GM12864 (cell line): Measurements from ENCODE around the gene PADI3.

ENCODE experiments used
- DNase-seq: peaks from one replicate; pipeline ENCODE4 v3.0.0-alpha.2; 2011; ENCODE audit warnings: low read depth
- H3K4me3 ChIP-seq: 2 replicates; pipeline ENCODE4 v1.5.1; 2011; ENCODE audit warnings: mild to moderate bottlenecking, low read depth, low read length, control low read depth
- TF ChIP-seq, protein P1 (sequence below): IDR thresholded peaks from 2 replicates; pipeline ENCODE4 v1.5.1; 2011; ENCODE audit warnings: low read depth, mild to moderate bottlenecking, moderate library complexity, low read length, control low read depth, inconsistent platforms; ENCODE audit errors: missing control alignments

Gene PADI3

DNA sequence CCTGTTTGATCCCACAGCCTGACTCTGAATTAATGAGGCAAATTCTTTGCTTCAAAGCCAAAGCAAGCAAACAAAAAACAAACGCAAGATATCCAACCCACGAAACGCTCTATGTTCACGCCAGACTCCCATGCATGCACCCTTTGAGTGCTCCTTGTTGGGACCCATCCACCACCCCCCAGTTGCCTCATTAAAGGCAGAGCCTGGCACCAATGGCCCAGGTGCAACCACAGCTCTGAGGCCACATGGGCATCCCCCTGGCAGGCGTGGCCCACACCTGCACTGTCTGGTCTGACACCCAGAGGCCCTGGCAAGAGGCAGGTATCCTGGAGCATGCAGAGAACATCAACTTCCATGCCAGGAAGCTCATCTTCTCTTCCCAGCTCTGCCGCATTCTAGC is 58.0 kb downstream of the PADI3 start:
- H3K4me3 ChIP-seq: no peak overlapping the region
- TF ChIP-seq, protein P1, sequence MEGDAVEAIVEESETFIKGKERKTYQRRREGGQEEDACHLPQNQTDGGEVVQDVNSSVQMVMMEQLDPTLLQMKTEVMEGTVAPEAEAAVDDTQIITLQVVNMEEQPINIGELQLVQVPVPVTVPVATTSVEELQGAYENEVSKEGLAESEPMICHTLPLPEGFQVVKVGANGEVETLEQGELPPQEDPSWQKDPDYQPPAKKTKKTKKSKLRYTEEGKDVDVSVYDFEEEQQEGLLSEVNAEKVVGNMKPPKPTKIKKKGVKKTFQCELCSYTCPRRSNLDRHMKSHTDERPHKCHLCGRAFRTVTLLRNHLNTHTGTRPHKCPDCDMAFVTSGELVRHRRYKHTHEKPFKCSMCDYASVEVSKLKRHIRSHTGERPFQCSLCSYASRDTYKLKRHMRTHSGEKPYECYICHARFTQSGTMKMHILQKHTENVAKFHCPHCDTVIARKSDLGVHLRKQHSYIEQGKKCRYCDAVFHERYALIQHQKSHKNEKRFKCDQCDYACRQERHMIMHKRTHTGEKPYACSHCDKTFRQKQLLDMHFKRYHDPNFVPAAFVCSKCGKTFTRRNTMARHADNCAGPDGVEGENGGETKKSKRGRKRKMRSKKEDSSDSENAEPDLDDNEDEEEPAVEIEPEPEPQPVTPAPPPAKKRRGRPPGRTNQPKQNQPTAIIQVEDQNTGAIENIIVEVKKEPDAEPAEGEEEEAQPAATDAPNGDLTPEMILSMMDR: no peak
- DNase-seq: no peak

DNA sequence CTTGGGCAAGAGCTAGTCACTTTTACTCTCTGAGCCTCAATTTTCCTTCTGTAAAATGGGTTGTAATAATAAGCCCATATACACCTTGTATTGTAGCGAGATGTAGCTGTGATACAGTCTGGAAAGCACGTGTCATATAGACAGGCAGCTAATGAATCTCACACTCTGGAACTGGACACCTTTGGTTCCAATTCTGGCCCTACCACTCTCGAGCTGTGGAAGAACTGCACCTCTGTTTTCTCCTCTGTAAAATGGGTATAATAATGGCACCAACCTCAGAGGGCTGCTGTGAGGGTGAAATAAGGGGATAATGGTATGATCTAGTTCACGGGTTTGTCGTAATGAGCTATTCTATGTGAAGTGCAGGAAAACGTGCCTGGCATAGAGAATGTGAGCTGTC is 58.4 kb downstream of the PADI3 start:
- TF ChIP-seq, protein P1: no peak
- H3K4me3 ChIP-seq: no peak overlapping the region
- DNase-seq: no peak

DNA sequence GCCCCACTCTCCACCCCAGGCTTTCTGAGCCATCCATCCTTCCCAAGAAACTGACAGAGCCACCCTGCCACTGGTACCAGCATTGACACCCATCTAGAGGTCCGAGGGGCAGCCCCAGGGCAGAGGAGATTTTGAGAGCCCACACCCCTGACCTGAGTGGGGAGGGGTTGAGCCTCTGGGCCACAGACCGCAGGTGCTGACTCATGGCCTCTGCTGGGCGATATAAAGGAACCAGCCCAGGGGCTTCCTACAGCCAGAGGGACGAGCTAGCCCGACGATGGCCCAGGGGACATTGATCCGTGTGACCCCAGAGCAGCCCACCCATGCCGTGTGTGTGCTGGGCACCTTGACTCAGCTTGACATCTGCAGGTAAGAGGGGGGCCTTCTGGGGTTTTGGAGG is 59.0 kb downstream of the PADI3 start, which contains the start of gene PADI4:
Gene PADI4 (plus strand): TSS at position 252 of the 400 bp plus-strand sequence. CDS start 26 bp downstream, at position 278.
- H3K4me3 ChIP-seq: no peak within 1 kb of the TSS
- DNase-seq: no peak

DNA sequence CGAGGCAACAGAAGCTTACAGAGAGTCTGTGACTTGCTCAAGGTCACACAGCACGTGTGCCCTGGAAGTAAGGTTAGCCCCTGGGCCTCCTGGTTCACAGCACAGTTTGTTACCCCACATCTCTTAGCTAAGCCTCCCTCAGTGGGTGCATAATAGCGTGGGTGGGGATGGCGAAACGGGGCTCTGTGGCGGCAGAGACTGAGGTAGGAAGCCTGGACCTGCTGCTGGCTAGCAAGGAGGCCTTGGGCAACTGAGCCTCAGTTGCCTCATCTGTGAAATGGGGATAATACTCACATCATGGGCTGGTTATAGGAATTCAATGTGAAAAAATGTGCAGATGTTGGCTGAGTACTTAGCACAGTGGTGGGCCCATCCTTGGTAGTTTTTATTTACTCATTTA is 59.7 kb downstream of the PADI3 start:
- no peak overlapping the region for H3K4me3 ChIP-seq
- no peak for DNase-seq
- TF ChIP-seq, protein P1: no peak

More for the DNA sequence above, 59.0 kb downstream of the PADI3 start, which contains the start of gene PADI4:
- TF ChIP-seq, protein P1: no peak

DNA sequence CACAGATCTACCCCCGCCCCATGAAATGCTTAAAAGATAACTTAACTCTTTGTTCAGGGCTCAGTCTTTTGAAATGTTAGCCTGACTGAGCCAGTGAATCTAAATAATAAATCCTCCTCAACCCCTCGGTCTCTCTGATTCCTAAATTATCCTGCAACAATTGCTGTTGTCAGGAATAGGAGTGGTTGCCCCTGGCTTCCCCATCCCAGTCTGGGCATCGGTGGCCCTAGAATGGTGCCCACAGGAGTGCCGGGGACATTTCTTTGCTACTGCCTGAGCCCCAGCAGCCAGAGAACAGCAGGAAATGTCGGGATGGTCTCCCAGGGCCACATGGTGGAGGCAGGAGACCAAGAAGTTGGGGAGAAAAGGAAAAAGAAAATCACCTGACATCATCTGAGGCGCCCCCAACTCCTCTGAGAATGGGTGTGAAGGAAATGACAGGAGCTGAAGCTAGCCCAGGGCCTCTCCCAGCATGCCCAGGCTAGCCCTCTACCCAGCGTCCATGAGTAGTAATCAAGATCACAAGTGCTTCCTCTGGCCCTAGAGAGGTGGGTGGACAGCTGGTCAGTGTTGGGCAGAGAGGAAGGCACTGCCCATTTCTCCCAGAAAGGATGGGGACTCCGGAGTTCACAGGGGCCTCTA is 60.6 kb downstream of the PADI3 start:
- no peak for DNase-seq
- no peak overlapping the region for H3K4me3 ChIP-seq
- TF ChIP-seq, protein P1: no peak

DNA sequence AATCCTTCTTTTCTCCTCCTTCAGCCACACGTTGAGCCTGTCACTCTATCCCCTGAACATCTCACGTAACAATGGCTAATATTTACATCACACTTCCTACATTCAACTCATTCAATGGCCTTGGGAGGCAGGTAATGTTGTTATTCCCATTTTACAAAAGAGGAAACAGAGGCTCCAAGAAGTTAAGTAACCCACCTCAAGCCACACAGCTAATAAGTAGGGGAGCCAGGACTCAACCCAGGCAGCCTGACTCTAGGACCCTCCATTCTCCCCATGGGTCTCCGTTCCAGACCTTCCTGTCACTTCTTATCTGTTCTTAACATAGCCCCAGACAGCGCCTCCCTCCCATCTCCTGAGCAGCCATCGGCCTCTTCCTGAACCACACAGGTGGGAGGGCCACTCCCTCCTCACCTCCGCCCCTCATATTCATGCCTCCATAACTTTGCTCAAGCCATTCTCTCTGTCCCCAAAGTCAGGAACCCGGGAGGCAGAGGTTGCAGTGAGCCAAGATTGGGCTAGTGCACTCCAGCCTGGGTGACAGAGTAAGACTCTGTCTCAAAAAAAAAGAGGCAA is 61.3 kb downstream of the PADI3 start:
- TF ChIP-seq, protein P1: no peak
- H3K4me3 ChIP-seq: no peak overlapping the region
- no peak for DNase-seq
